Right lobe of liver (tissue), 4 donors: ENCODE measurements around the gene SLC46A1.

Experiments
- POLR2A ChIP-seq: fragments of 450-650 bp; IDR thresholded peaks from one replicate; pipeline ENCODE4 v1.6.1; 2017; ENCODE audit warnings: antibody characterized with exemption, mild to moderate bottlenecking
- TF ChIP-seq, protein P1 (sequence below), 4 donors: fragments of 200-600 bp in 3 of 4; fragments of 450-650 bp in 1 of 4; IDR thresholded peaks; one replicate each; pipeline versions ENCODE4 v1.5.1 to v1.8.0; 2016 to 2022; ENCODE audit warnings: antibody characterized with exemption in 4 of 4, mild to moderate bottlenecking in 2 of 4
- donor health status: DM: no; HTN: no; CAD: no.
- donor health status: DM: no; HTN: no; CAD: no.
- donor health status: DM: no; HTN: yes; CAD: no.

DNA sequence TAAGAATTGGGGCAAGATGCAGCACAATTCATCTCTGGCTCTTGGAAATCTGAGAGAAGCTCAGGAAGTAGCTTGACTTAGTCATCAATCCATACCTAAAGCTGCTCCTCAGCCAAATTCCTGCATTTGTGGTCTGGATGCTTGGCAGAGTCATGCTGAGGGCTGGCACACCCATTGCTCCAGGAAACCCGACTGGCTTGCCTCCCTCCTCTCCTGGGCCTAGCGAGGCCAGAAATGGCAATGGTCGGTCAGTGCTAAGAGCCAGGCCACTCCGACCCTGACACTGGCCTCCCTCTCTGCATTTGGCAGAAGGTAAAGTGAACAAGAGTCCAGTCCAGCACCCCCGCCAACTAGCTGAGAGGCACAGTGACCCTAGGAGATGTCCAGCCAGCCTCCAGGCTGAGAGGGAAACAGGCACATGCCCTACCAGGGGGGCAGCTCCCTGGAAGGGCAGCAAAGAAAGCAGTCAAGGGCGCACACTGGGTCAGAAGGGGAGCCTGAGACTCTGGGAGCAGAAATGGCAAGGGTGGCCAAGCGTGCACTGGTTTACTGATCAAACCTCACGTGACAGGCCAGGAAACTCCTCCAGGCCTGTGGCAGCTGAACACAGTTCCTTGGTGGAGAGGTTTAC, 58.6 kb downstream of the SLC46A1 start:
- TF ChIP-seq, protein P1, sequence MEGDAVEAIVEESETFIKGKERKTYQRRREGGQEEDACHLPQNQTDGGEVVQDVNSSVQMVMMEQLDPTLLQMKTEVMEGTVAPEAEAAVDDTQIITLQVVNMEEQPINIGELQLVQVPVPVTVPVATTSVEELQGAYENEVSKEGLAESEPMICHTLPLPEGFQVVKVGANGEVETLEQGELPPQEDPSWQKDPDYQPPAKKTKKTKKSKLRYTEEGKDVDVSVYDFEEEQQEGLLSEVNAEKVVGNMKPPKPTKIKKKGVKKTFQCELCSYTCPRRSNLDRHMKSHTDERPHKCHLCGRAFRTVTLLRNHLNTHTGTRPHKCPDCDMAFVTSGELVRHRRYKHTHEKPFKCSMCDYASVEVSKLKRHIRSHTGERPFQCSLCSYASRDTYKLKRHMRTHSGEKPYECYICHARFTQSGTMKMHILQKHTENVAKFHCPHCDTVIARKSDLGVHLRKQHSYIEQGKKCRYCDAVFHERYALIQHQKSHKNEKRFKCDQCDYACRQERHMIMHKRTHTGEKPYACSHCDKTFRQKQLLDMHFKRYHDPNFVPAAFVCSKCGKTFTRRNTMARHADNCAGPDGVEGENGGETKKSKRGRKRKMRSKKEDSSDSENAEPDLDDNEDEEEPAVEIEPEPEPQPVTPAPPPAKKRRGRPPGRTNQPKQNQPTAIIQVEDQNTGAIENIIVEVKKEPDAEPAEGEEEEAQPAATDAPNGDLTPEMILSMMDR (IDR thresholded peaks at IDR 0.05): no peak
- TF ChIP-seq POLR2A: no peak
